HepG2 (cell line): ENCODE measurements around the gene USP12.

ENCODE experiments used
- CEBPG ChIP-seq: IDR thresholded peaks from 2 replicates; pipeline ENCODE4 v1.6.1; 2016
- CTCF ChIP-seq: sonication (generic); formaldehyde crosslinking; IDR thresholded peaks from 2 replicates; pipeline ENCODE4 v1.5.0; 2020; ENCODE audit warnings: mild to moderate bottlenecking, missing genetic modification reagents, moderate library complexity
- ESRRA ChIP-seq: sonication (generic); formaldehyde crosslinking; IDR thresholded peaks from 2 replicates; pipeline ENCODE4 v1.5.1; 2020; ENCODE audit warnings: mild to moderate bottlenecking, low read depth, missing genetic modification reagents
- FOXK1 ChIP-seq: sonication (generic); formaldehyde crosslinking; IDR thresholded peaks from 2 replicates; pipeline ENCODE4 v1.4.0; 2020; ENCODE audit warnings: low read depth, missing genetic modification reagents, borderline replicate concordance
- ZSCAN20 ChIP-seq: sonication (generic); formaldehyde crosslinking; IDR thresholded peaks from 2 replicates; pipeline ENCODE4 v1.4.0; 2020; ENCODE audit warnings: missing genetic modification reagents, mild to moderate bottlenecking, borderline replicate concordance

GRCh38 chr13:27148900-27149299 lies 22.7 kb downstream of the USP12 start:
- TF ChIP-seq ESRRA (CRISPR knock-in tag) (no peak), CTCF (no peak), FOXK1 (no peak), ZSCAN20 (CRISPR knock-in tag) (no peak), CEBPG (CRISPR knock-in tag) (no peak)
